A673 (cell line): ENCODE measurements around the gene ABCA7. TPM values are rescaled to one million over a fixed set of nuclear protein-coding genes. Genes with fewer than 3 reads are reported as not detected.

Experiments
- BruUV-seq: library from RNA; stranded (reverse); fragments of 400-500 nt; replicated peaks from 2 replicates; lab custom pipeline; 2021; lab: Mats Ljungman, UMichigan
- CTCF ChIA-PET: fragments of 300-600 bp; sonication (Branson Sonifier 250); formaldehyde crosslinking; loops from one replicate; lab custom pipeline; 2022; ENCODE audit warnings: antibody characterized with exemption; lab: Charles Lee
- POLR2A ChIA-PET: fragments of 300-600 bp; sonication (Branson Sonifier 250); formaldehyde crosslinking; loops from one replicate; lab custom pipeline; 2022; ENCODE audit warnings: antibody characterized with exemption; ENCODE audit not compliant: low non-redundant PET; lab: Charles Lee
- DNase-seq: peaks from one replicate; pipeline ENCODE4 v3.0.0-alpha.2; 2015; ENCODE audit warnings: low spot score
- H3K27ac ChIP-seq: fragments of 200-600 bp; sonication (generic); 2 replicates; pipeline ENCODE4 v1.5.1; 2016; ENCODE audit warnings: mixed run types, low read depth, mild to moderate bottlenecking, mixed read lengths, antibody characterized with exemption, low read length; ENCODE audit not compliant: poor library complexity, severe bottlenecking
- H3K27me3 ChIP-seq: fragments of 200-600 bp; sonication (generic); replicated peaks from 2 replicates; pipeline ENCODE4 v1.6.1; 2017; ENCODE audit warnings: mixed run types, low read depth, mild to moderate bottlenecking, mixed read lengths, antibody characterized with exemption, low read length; ENCODE audit not compliant: insufficient read depth, poor library complexity
- H3K36me3 ChIP-seq: fragments of 200-600 bp; sonication (generic); 2 replicates; pipeline ENCODE4 v1.6.1; 2016; ENCODE audit warnings: mixed run types, mild to moderate bottlenecking, mixed read lengths, antibody characterized with exemption, low read length; ENCODE audit not compliant: insufficient read depth, poor library complexity, severe bottlenecking
- H3K4me1 ChIP-seq: fragments of 200-600 bp; sonication (generic); 2 replicates; pipeline ENCODE4 v1.6.1; 2017; ENCODE audit warnings: mixed run types, mild to moderate bottlenecking, mixed read lengths, antibody characterized with exemption, low read length; ENCODE audit not compliant: insufficient read depth, poor library complexity, severe bottlenecking
- H3K4me3 ChIP-seq: fragments of 200-600 bp; sonication (generic); 2 replicates; pipeline ENCODE4 v1.5.1; 2016; ENCODE audit warnings: low read depth, mixed run types, mild to moderate bottlenecking, mixed read lengths, low read length; ENCODE audit not compliant: poor library complexity, severe bottlenecking
- H3K9me3 ChIP-seq: fragments of 200-600 bp; sonication (generic); 2 replicates; pipeline ENCODE4 v1.6.1; 2016; ENCODE audit warnings: mixed run types, low read depth, mild to moderate bottlenecking, mixed read lengths, antibody characterized with exemption, low read length; ENCODE audit not compliant: poor library complexity, severe bottlenecking
- CTCF ChIP-seq: fragments of 300-800, 200-600 bp; sonication (generic); conservative IDR thresholded peaks from 2 replicates; pipeline ENCODE4 v1.5.1; 2017; ENCODE audit warnings: low read depth, mild to moderate bottlenecking, antibody characterized with exemption, low read length, moderate library complexity, mixed read lengths
- EZH2 ChIP-seq: fragments of 200-600 bp; sonication (generic); IDR thresholded peaks from 2 replicates; pipeline ENCODE4 v1.6.1; 2017; ENCODE audit warnings: borderline replicate concordance, low read depth, mild to moderate bottlenecking, mixed read lengths, antibody characterized with exemption, low read length; ENCODE audit not compliant: poor library complexity, severe bottlenecking
- intact Hi-C: fragments of 100-400 bp; cut with micrococcal nuclease; formaldehyde crosslinking; loops from one replicate; pipeline ENCODE4 v1.10.0; 2022; ENCODE audit not compliant: unreplicated experiment
- total RNA-seq: library from RNA; stranded (reverse); gene quantifications from 2 replicates; pipeline ENCODE4 v1.2.3, GENCODE V29; 2021

The ABCA7 gene
- total RNA-seq, 1 experiment from 2014 or later, result 12.0 TPM

- POLR2A ChIA-PET, result no interaction called here
- Histone ChIP-seq H3K36me3 (no peaks in the 10 kb centered on the region), H3K27ac (no peak overlapping the region), H3K4me1 (no peaks in the 10 kb centered on the region), H3K9me3 (peaks cover 15% of the 10 kb centered on the region), H3K4me3 (no peak overlapping the region), H3K27me3 (no peaks in the 10 kb centered on the region)
- BruUV-seq, result no TSS peak
- CTCF ChIA-PET, result no interaction called here
- TF ChIP-seq CTCF, result no peak
- TF ChIP-seq EZH2, result no peak
- no peak for DNase-seq
- intact Hi-C loops, result no loop called here
These were observed 18.2 kb downstream of the ABCA7 start for GRCh38 chr19:1058112-1058511.

- Histone ChIP-seq H3K36me3 (no peaks in the 10 kb centered on the region), H3K27me3 (no peaks in the 10 kb centered on the region), H3K9me3 (peaks cover 15% of the 10 kb centered on the region), H3K27ac (no peak overlapping the region), H3K4me1 (peaks cover 4% of the 10 kb centered on the region), H3K4me3 (no peak overlapping the region)
- intact Hi-C loops, result no loop called here
- CTCF ChIA-PET, result interaction anchor here (0.6 kb wide), 1 partner anchor 133 kb away, joined by 3 read pairs; no protein-coding TSS in a partner anchor
- no TSS peak for BruUV-seq
- POLR2A ChIA-PET, result no interaction called here
- TF ChIP-seq CTCF (no peak), EZH2 (no peak)
- no peak for DNase-seq
These were observed 20.8 kb downstream of the ABCA7 start for GRCh38 chr19:1060689-1061088.

- TF ChIP-seq CTCF (no peak), EZH2 (no peak)
- no peaks in the 10 kb centered on the region for H3K27me3 ChIP-seq
- no peak overlapping the region for H3K27ac ChIP-seq
- H3K36me3 ChIP-seq, result no peaks in the 10 kb centered on the region
- POLR2A ChIA-PET, result no interaction called here
- H3K9me3 ChIP-seq, result peaks cover 12% of the 10 kb centered on the region
- H3K4me1 ChIP-seq, result peaks cover 5% of the 10 kb centered on the region
- H3K4me3 ChIP-seq, result no peak overlapping the region
- no TSS peak for BruUV-seq
- intact Hi-C loops, result no loop called here
- DNase-seq, result no peak
- CTCF ChIA-PET, result no interaction called here
These were observed 22.1 kb downstream of the ABCA7 start for GRCh38 chr19:1061987-1062386.
